ENCODE measurements around the gene ULK4.
"Not testable (repeated sequence)": the region's sequence is repeated elsewhere in the genome, so short reads cannot be mapped to it uniquely, and the experiment has no call there.

The ULK4 gene

DNA sequence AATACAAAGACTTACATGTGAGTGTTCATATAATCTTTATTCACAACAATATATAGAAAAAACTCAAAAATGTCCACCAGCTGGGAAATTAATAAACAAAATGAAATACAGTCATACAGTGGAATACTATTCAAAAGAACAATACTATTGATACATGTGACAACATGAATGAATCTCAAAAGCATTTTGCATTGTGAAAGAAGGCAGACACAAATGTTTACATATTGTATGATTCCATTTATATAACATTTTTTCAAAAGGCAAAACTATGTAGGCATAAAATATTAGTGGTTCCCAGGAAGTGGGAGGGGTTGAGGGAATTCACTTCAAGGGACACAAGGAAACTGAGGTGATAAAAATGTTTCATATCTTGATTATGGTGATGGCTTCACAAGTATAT, 459.4 kb downstream of the ULK4 start:
- no peak for DNase-seq (ENCODE audit: low read depth)

DNA sequence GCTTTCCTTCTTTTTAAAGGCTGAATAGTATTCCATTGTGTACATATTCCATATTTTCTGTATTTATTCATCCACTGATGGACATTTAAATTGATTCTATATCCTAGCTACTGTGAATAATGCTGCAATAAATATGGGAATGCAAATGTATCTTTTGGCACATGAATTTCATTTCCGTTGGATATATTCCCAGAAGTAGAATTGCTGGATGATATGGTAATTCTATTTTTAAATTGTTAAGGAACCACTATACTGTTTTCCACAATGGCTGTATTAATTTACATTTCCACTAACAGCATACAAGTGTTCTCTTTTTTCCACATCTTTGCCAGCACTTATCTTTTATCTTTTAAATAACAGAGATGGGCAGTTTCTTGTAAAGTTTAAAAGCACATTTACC, 459.9 kb downstream of the ULK4 start:
- peak; percentile 3 for DNase-seq (ENCODE audit: low read depth)

DNA sequence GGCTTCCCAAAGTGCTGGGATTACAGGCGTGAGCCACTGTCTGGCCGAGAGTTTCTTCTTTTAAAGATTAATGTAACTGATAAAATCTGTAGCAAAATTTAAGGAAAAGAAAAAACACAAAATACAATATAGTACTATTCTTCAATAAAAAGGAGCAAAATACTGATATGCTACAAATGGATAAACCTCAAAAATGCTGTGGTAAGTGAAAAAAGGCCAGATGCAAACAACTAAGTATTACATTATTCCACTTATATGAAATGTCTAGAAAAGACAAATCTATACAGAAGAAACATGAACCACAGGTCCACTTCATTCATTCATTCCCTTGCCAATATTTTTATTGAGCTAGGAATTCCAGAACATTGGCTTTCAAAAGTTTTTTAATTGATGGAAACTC, 463.1 kb downstream of the ULK4 start:
- no peak for DNase-seq (ENCODE audit: low read depth)

DNA sequence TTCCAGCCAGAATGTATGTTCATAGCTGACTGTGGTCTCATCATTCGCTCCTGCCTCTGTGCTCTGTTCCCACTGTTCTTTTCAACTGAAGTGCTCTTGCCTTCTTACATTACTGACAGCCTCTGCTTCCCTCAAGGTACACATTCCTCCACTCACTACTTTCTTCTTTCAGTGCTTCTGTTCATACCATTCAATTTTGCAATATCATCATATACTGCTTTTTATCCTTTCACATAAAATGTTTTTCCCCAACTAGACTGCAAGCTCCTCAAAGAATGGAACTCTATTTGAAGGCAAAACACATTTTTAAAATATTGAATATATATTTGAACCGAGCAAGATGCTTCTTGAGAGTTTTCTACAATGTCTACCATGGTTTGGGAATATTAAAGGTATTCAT, 471.5 kb downstream of the ULK4 start:
- DNase-seq (ENCODE audit: low read depth) = no peak

DNA sequence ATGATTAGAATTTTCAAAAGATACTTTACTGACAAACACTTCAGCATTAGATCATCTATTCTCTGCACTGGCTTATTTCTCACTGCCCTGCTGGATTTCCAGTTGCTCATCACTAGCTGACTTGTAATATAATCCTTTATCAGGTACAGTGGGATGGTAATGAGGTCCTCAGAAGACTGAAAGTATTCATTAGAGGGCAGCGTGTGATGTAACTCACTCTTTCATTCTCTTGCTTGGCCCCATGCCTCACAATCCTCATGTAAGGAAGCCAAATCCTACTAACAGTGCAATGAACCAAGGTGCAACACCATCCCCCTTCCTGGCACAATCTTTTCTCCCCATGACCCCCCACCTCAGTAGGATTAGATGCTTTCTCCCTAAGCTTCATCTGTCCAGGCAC, 472.7 kb downstream of the ULK4 start:
- no peak for DNase-seq (ENCODE audit: low read depth)

DNA sequence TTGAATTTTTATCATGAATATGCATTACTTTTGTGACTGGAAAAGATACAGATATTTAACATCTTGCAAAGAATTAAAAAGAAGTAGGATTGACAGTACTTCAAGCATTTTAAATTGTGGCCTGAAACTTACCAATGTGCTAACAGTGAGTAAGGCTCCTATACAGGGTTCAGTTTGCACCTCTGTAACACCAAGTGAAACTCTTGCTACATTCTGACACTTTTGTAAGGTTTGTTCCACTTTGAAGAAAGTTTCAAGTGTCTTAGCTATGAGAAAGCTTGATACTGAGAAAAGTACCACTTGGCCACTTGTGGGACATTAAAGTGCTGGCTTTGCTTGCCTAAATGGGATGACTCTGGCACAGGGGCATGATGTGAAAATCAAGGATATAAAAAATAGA, 473.4 kb downstream of the ULK4 start:
- DNase-seq (ENCODE audit: low read depth) = no peak

DNA sequence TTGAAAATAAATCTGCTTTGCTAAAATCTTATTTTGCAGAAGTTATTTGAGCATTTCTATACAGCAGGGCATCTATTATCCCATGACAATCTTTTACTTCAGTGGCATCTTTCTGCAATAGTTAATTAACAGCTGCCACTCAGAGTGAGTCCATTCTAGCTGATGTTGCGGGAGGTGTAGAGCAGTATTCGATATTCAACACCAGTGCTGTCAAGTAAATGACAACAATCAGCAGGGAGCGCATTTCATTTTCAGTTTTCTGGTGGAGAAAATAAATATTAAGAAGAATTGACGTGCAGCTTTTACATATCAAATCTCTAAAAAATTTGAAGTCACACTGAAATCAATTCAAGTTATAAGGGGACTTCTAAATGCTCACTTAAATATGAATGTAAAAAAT, 476.4 kb downstream of the ULK4 start:
- DNase-seq (ENCODE audit: low read depth) = no peak

DNA sequence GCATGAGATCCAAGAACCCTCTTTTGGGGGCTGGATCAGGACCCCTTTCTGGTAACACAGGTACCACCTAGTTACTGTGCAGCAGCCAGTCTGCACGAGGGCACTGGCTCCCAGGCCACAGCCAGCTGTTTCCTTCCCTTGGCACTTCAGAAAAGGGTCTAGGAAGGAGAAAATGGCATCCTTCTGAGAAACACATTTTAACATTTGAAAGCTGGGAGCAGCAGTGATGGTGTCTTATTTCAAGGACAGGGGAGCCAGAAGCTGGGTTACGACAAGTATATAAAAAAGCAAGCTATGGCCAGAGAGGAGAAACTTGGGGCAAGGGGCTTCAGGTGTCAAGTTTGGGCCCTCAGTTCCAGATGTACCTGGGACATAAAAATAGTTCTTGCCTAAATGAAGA, 479.8 kb downstream of the ULK4 start:
- no peak for DNase-seq (ENCODE audit: low read depth)

DNA sequence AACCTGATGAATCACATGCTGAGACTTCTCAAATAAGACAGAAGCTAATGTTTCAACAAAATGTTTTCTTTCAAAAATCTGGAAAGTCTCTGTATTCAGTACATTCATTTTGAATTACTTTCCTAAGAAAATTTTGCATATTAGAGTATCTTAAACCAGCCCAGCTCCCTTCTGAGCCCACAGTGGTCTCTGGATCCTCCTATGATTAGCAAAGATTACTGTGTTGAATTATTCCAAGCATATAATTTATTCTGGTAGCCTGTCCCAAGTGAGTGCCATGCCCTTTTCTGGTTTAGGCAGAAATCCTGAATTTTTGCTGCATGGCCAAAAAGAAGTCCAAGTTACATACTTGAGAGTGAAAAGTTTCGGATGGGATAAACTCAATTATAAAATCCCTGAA, 483.6 kb downstream of the ULK4 start:
- DNase-seq (ENCODE audit: low read depth) = no peak

DNA sequence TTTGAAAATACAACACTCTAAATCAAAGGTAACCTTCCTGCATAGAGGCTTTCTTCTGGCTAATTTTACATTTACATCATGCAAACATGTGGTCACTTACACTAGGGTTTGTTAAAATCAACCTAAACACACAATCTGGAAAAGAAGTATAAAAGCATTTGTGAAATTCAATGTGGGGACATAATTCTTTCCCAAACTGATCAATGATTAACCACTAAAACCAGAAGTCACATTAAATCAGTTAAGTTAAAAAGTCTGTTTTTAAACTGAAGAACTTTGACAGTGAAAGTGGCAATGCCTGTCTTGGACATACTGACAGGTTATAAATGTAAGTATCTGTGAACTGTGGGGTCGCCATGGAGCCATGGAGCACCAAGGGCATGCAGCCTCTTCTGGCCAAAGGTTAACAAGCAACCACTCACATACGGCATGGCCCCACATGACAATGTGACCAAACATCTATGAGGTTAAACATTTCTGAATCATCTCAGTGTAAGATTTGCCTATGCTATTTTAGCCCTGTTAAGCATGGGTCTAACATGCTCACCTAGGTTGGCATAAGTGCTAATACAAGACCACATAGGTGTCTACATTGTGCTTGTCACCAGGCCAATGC, 484.4 kb downstream of the ULK4 start:
- no peak for DNase-seq (ENCODE audit: low read depth)

DNA sequence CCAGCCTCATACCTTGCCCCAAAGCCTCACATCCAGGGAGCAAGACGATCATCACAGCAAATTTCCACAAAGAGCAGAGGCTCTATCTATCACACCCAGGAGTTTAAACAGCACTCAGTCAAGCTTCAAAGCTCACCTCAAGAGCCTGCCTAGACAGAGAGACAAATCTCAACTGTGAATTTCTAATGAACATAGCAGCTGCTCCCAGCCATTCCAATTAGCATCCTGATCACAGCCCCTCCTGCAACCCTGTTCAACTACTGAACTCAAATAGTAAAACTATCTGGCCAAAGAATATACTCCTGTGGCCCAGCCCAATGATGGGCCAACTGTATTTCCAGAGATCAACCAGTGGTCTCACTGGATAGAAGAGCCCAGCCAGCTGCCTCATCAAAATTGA, 492.8 kb downstream of the ULK4 start:
- DNase-seq (ENCODE audit: low read depth) = no peak

DNA sequence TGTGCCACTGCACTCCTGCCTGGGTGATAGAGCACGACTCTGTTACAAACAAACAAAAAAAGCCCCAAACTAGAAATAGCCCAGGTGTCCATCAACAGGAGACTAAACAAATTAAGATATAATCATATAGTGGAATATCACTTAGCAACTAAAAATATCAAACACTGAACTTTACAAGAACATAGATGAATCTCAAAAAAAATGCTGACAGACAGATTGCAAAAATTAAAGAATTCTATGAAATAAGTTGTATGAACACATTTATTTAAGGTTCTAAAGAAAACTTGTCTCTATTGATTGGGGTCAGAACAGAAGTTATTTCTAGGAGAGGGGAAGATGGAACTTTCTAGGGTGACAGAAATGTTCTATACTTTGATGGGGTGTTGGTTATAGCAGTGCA, 494.4 kb downstream of the ULK4 start:
- no peak for DNase-seq (ENCODE audit: low read depth)

DNA sequence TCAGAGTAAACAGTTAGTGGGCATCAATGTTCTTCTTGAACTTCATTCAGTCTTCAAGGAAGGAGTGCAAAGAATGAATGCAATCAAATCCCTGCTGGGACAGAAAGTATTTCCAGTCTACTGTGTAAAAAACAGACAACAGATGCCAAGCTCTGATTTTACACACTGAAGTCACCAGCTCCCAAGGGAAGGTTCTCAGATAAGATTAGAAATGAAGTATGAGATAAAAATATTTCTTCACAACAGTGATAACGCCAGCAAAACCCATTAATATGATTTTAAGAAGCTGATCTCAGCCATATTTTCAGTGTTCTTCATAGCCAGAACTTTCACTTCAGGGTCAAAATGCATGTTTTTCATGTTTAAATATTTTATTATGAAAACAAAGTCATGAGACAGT, 497.0 kb downstream of the ULK4 start:
- DNase-seq (ENCODE audit: low read depth) = no peak

DNA sequence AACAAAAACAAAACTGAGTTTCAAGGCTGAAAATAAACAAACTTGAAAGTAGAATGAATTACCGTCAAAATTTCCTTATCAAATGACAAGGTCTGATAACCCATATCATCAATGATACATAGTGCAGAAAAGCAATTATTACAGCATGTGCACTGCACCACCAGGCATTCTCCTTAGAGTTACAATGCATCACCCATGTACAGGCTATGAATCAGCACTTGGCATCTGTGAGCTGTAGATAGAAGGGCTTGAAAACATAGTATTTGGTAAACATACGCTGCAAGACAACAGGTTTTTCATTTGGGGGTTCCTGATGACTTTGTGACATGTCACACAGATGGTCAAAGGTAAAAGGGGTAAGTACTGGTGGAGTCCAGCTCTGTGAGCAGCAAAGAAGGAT, 497.5 kb downstream of the ULK4 start:
- no peak for DNase-seq (ENCODE audit: low read depth)

DNA sequence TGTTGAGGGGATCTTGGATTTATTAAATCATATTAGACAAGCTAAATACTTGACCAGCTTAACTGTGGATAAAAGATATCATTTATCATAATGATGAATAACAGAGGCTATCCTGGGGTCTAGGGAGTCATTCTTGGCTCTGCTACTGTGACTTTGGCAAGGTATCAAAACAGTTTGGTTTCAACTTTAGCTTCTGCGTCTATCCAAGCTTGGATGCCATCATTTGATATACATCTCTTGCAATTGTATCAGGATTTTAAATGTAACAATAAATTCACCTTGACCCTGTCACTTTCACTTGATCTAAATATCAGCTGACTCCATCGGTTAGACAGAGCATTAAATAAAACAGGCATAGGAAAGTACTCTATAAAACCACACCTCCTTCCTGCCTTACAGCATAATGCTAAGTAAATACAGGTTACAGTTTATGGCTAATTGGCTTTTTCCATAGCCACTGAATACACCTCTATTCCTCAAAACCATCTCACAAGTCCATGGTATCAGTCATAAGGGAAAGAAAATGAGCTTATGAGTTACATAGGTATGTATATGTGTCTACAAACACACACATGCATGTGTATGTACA, 499.7 kb downstream of the ULK4 start:
- no peak for DNase-seq (ENCODE audit: low read depth)

DNA sequence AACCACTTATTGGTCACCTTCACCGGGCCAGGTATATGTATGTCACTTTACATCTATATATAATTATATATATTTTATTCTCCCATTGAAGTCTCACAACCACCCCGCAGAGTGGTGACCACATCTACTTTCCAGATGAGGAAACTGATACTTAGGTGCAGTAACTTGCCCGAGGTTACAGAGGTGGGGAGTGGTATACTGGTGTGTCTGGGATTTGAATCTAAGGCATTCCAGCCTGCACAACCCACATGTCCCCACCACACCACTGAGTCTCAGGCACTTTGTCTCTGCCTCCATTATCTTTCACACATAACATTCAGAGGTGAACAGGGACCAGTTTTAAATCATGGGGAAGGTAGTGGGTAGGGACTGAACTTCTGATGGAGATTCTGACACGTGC, 501.2 kb downstream of the ULK4 start:
- DNase-seq (ENCODE audit: low read depth) = no peak

DNA sequence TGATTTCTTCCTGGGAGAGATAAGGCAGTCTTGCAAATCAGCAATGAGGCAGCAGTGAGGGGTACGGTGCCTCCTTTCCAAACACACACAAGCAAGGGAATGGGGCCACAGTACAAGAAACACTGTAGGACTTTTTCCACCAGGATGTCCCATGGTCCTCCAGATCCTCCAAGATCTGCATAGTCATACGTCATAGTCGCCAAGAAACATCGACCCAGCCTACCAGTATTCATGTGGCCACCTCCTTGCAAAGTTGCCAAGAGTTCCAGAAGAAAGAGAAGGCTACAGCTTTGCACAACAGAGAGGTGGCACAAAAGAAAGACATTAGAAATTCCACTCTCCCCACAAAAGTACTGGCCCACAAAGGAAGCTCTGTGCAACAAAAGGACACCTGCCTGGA, 504.7 kb downstream of the ULK4 start:
- no peak for DNase-seq (ENCODE audit: low read depth)

DNA sequence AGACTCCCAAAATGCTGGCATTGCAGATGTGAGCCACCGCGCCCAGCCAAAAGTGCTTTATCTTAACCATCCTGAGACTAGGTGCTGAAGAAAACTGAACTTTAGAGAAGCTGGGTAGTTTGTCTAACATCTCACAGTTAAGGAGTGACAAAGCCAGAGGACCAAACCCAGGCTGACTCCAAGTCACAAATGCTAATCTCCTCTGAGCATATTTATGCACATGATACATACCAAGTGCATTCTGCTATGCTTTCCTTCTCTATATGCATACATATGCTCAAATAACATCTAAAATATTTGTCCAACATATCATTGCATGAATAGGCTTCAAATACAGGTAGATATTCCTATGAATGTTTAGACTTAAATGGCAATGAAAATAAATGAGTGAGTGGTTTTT, 505.7 kb downstream of the ULK4 start:
- no peak for DNase-seq (ENCODE audit: low read depth)

DNA sequence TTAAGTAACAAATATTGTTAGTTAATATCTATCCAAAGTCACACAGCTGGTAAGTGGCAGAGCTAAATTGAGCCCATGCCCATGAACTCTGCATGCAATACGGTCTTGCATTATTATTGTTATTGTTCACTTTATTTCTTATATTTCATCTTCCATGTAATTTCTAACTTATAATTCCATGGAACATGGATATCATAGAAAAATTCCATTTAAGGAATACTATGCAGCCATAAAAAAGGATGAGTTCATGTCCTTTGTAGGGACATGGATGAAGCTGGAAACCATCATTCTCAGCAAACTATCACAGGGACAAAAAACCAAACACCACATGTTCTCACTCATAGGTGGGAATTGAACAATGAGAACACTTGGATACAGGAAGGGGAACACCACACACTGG, 508.3 kb downstream of the ULK4 start:
- not testable (repeated sequence) for DNase-seq (ENCODE audit: low read depth)

DNA sequence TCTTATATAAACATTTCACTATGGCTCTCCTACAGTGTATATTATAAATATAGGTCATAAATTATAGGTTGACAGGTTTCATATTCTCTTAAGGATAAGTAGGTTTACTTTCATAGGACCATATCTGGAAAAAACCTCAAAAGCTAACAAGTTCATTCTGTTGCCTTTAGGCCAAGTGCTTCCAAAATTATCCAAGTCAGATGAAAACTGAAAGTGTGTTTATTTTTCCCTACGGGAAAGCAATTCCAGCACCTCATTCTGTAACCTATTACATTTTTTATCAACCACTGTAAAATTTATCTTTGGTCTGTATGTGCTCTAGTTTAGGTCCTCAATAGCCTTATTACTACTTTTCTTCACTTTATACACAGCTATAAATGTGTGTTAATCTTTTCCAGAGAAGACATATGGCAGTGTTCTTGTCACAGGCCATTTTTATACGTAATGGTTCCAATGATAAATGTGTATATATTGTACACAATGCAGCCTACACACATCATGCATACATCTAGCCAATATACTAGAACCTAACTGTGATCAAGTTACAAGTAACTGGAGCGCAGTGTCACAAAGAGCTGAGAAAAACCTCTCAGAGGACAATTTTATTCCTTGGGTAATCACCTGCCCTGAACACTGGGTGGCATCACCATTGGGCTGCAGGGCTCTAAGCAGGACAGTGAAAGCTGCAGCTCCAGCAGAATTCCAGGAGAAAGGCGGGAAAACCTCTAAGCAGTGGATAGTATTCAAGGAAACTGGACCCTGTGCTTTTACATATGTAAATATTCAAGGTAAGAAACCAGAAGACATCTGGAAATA, 511.3 kb downstream of the ULK4 start:
- peak; percentile 6 for DNase-seq (ENCODE audit: low read depth)

DNA sequence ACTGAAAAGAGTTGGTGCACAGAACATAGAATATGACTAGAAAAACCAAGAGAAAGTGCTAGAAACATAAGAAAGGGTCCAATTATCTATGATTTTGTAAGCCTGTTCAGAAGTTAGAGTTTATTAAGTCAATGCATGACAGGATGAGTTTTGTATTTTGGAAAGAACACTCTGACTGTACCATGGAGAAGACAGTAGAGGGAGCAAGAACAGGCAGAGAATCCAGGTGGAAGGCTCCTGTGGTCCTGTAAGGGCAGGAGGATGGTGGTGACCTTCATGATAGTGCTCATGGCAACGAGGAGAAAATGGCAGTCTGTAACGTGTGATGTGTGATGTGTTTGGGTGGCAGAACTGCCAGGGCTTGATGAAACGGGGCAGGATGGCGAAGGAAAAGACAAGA, 513.5 kb downstream of the ULK4 start:
- DNase-seq (ENCODE audit: low read depth) = no peak

DNA sequence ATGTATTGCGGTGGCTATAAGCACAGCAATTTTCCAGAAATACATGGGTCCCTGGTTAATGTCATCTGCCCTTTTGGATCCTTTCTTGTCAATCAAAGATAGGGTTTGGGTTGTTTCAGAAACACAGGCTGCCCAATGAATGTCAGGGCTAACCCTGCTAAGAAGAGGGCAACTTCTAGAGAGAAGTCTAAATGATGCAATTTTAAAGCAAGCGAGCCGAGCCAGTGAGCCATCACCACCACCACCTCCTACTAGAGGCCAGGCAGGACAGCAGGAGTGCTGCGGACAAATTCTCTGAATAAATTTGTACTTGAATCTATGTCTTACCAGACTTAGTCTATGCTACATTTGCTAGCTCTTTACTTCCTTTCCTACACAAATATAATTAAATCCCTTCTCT, 514.2 kb downstream of the ULK4 start:
- DNase-seq (ENCODE audit: low read depth) = no peak

DNA sequence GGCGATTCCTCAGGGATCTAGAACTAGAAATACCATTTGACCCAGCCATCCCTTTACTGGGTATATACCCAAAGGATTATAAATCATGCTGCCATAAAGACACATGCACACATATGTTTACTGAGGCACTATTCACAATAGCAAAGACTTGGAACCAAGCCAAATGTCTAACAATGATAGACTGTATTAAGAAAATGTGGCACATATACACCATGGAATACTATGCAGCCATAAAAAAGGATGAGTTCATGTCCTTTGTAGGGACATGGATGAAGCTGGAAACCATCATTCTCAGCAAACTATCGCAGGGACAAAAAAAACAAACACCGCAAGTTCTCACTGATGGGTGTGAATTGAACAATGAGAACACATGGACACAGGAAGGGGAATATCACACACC, 515.6 kb downstream of the ULK4 start:
- DNase-seq (ENCODE audit: low read depth) = not testable (repeated sequence)

DNA sequence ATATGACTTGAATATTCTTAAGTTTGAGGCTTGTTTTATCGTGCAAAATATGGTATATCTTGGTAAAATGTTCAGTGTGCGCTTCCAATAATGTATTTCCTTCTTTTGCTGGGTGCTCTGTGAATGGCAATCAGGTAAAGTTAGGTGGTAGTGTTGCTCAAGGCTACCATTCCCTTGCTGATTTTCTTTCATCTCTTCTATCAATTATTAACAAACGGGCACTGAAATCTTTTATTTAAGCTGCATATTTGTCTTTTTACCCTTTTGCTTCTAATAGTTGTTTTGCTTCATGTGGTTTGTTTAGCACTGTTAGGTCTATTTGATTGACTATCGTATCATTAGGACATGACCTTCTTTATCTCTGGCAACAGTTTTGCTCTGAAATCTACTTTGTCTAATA, 520.3 kb downstream of the ULK4 start:
- no peak for DNase-seq (ENCODE audit: low read depth)

Measured in EH (cell line).